HepG2 (cell line): ENCODE results near the gene PRR30. TPM values are rescaled to one million over a fixed set of nuclear protein-coding genes. Genes with fewer than 3 reads are reported as not detected.
A peak's percentile ranks its signal among the peaks of the same experiment; 100 is the strongest.

Source experiments
- BCL6 ChIP-seq: IDR thresholded peaks from 2 replicates; pipeline ENCODE4 v1.6.1; 2016; ENCODE audit warnings: missing genetic modification reagents, missing compliant biosample characterization
- BCLAF1 ChIP-seq: fragments of 450-650 bp; IDR thresholded peaks from 2 replicates; pipeline ENCODE4 v1.6.1; 2017; ENCODE audit warnings: mild to moderate bottlenecking
- DPF2 ChIP-seq: sonication (generic); formaldehyde crosslinking; IDR thresholded peaks from 2 replicates; pipeline ENCODE4 v1.4.0; 2020; ENCODE audit warnings: mild to moderate bottlenecking, low read depth, missing genetic modification reagents, borderline replicate concordance
- ESRRA ChIP-seq: sonication (generic); formaldehyde crosslinking; IDR thresholded peaks from 2 replicates; pipeline ENCODE4 v1.5.1; 2020; ENCODE audit warnings: mild to moderate bottlenecking, low read depth, missing genetic modification reagents
- GATAD1 ChIP-seq: IDR thresholded peaks from 2 replicates; pipeline ENCODE4 v1.6.1; 2016; ENCODE audit warnings: missing genetic modification reagents, missing compliant biosample characterization
- JUNB ChIP-seq: sonication (generic); formaldehyde crosslinking; IDR thresholded peaks from 2 replicates; pipeline ENCODE4 v1.8.0; 2022; ENCODE audit warnings: missing genetic modification reagents, mild to moderate bottlenecking, borderline replicate concordance
- KLF13 ChIP-seq: sonication (generic); formaldehyde crosslinking; IDR thresholded peaks from 2 replicates; pipeline ENCODE4 v1.4.0; 2020; ENCODE audit warnings: mild to moderate bottlenecking, missing genetic modification reagents
- KMT2A ChIP-seq: sonication (generic); formaldehyde crosslinking; IDR thresholded peaks from 2 replicates; pipeline ENCODE4 v1.4.0; 2020; ENCODE audit warnings: missing genetic modification reagents
- TCF12 ChIP-seq, 2 experiments: fragments of 450-650 bp in 1 of 2; sonication (generic) in 1 of 2; formaldehyde crosslinking in 1 of 2; IDR thresholded peaks; 2 replicates each; pipeline versions ENCODE4 v1.6.1 to v1.8.0; 2017 to 2022; ENCODE audit warnings: antibody characterized with exemption in 1 of 2, mild to moderate bottlenecking in 1 of 2, missing genetic modification reagents in 1 of 2, moderate library complexity in 1 of 2
- ZBTB46 ChIP-seq: sonication (generic); formaldehyde crosslinking; IDR thresholded peaks from 2 replicates; pipeline ENCODE4 v1.4.0; 2020; ENCODE audit warnings: mild to moderate bottlenecking, missing genetic modification reagents, borderline replicate concordance
- ZNF292 ChIP-seq: sonication (generic); formaldehyde crosslinking; IDR thresholded peaks from 2 replicates; pipeline ENCODE4 v1.8.1; 2022; ENCODE audit warnings: mild to moderate bottlenecking, low read depth, missing genetic modification reagents, borderline replicate concordance
- ZNF800 ChIP-seq: sonication (generic); formaldehyde crosslinking; IDR thresholded peaks from 2 replicates; pipeline ENCODE4 v1.4.0; 2020; ENCODE audit warnings: missing genetic modification reagents
- ZNF883 ChIP-seq: sonication (generic); formaldehyde crosslinking; IDR thresholded peaks from 2 replicates; pipeline ENCODE4 v1.5.1; 2020; ENCODE audit warnings: mild to moderate bottlenecking, missing genetic modification reagents; ENCODE audit errors: not compliant biosample characterization
- ZSCAN21 ChIP-seq: sonication (generic); formaldehyde crosslinking; IDR thresholded peaks from 2 replicates; pipeline ENCODE4 v1.8.0; 2022; ENCODE audit warnings: mild to moderate bottlenecking, missing genetic modification reagents, moderate library complexity, borderline replicate concordance
- polyA plus RNA-seq, 8 experiments: library from polyadenylated mRNA; depleted of rRNA in 3 of 8; stranded (reverse) in 7 of 8; unstranded in 1 of 8; fragments of >200 nt; fragmentation: Illumina TruSeq in 4 of 8; extraction: Trizol in 4 of 8; gene quantifications; 2 replicates each; pipeline versions ENCODE4 v1.2.1 to v1.2.3, GENCODE V29; 2011 to 2016; ENCODE audit warnings: low read depth in 4 of 8, missing spikeins in 1 of 8, mixed read lengths in 1 of 8; ENCODE audit not compliant: insufficient read depth in 1 of 8
- total RNA-seq, 5 experiments: library from RNA; depleted of rRNA; stranded (reverse); fragments of >200 nt; fragmentation: Illumina TruSeq; extraction: Trizol; gene quantifications; 2 replicates each; pipeline ENCODE4 v1.2.3, GENCODE V29; 2016; ENCODE audit warnings: low read depth in 1 of 5
- TF ChIP-seq, protein P1 (sequence below): sonication (generic); formaldehyde crosslinking; conservative IDR thresholded peaks from 2 replicates; pipeline ENCODE4 v1.8.0; 2022; ENCODE audit warnings: mild to moderate bottlenecking, moderate library complexity, missing genetic modification reagents
- TF ChIP-seq, protein P2 (sequence below): sonication (generic); formaldehyde crosslinking; IDR thresholded peaks from 2 replicates; pipeline ENCODE4 v1.5.0; 2020; ENCODE audit warnings: missing genetic modification reagents
- TF ChIP-seq, protein P3 (sequence below): IDR thresholded peaks from 2 replicates; pipeline ENCODE4 v1.6.1; 2016; ENCODE audit warnings: low read depth, borderline replicate concordance

The PRR30 gene
- total and polyA plus RNA-seq, 2 of the 13 experiments (the other 11 are each of a cell fraction or from before 2014, with no cell fraction given), result not detected

DNA sequence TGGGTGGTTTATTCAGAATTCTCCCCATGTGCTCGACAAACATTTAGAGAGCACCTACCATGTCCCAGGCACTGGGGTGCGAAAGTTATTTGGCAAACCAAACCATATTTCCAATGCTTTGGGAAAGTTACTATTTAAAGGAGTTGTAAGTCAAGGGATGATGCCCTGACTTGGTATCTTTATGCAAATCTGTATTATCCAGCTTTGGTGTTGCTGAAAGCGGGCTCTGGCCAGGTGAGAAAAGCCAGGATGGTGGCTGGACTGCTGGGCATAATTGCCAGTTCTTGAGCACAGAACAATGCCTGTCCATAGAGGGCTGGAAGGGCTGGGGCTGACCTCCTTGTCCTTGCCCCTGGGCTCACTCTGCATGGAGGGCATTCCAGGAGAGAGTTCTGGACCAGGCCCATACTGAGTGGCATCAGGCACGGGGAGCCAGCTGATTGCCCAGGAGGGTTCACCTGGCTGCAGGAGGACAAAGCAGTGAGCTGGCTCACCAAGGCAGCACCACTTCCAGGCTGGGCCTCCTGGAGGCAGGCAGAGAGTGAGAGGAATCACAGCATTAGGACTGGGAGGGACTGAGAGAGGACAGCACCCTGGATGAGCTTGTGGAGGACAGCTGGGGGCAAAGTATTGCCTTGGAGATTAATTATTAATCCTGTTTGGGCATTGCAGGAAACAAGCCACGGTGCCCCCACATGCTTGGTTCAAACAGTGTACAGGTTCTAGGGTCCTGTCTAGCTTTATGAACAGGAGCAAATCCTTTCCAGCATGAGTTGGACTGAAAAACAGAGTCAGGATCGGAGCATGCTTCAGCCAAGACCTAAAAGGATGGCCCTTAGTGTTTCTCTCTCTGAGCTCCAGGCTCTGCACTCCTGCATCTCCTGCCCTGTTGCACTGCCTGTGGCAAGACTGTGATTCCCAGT, 45.5 kb downstream of the PRR30 start (continued):
- no peak for TF ChIP-seq BCLAF1
- TF ChIP-seq, protein P1, sequence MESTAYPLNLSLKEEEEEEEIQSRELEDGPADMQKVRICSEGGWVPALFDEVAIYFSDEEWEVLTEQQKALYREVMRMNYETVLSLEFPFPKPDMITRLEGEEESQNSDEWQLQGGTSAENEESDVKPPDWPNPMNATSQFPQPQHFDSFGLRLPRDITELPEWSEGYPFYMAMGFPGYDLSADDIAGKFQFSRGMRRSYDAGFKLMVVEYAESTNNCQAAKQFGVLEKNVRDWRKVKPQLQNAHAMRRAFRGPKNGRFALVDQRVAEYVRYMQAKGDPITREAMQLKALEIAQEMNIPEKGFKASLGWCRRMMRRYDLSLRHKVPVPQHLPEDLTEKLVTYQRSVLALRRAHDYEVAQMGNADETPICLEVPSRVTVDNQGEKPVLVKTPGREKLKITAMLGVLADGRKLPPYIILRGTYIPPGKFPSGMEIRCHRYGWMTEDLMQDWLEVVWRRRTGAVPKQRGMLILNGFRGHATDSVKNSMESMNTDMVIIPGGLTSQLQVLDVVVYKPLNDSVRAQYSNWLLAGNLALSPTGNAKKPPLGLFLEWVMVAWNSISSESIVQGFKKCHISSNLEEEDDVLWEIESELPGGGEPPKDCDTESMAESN (CRISPR knock-in tag), result peak; percentile 3; the same call in 1 of the 2 replicates
- TF ChIP-seq DPF2 (CRISPR knock-in tag), result peak; percentile 87
- peak; percentile 81; the same call in 1 of the 2 replicates for TF ChIP-seq KLF13 (CRISPR knock-in tag)
- no peak for TF ChIP-seq ZNF800 (CRISPR knock-in tag)
- no peak for TF ChIP-seq JUNB (CRISPR knock-in tag)
- TF ChIP-seq BCL6 (CRISPR knock-in tag), result peak; percentile 48
- TF ChIP-seq ZBTB46 (CRISPR knock-in tag), result peak; percentile 78; the same call in 1 of the 2 replicates
- TF ChIP-seq ESRRA (CRISPR knock-in tag), result peak; percentile 82
- TF ChIP-seq GATAD1 (CRISPR knock-in tag), result peak; percentile 57
- TF ChIP-seq ZNF292 (CRISPR knock-in tag), result peak; percentile 89
- peak; percentile 41 for TF ChIP-seq ZNF883 (CRISPR knock-in tag)
- peak; percentile 93 for TF ChIP-seq ZSCAN21 (CRISPR knock-in tag)
- no peak for TF ChIP-seq TCF12 (IDR thresholded peaks at IDR 0.05)
- TF ChIP-seq TCF12 (CRISPR knock-in tag; IDR thresholded peaks at IDR 0.05), result no peak
- peak; percentile 36; the same call in 1 of the 2 replicates for TF ChIP-seq KMT2A (CRISPR knock-in tag)
- TF ChIP-seq, protein P2, sequence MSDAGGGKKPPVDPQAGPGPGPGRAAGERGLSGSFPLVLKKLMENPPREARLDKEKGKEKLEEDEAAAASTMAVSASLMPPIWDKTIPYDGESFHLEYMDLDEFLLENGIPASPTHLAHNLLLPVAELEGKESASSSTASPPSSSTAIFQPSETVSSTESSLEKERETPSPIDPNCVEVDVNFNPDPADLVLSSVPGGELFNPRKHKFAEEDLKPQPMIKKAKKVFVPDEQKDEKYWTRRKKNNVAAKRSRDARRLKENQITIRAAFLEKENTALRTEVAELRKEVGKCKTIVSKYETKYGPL (CRISPR knock-in tag), result no peak
- TF ChIP-seq, protein P3, sequence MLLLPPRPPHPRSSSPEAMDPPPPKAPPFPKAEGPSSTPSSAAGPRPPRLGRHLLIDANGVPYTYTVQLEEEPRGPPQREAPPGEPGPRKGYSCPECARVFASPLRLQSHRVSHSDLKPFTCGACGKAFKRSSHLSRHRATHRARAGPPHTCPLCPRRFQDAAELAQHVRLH, result peak; percentile 74; the same call in 1 of the 2 replicates
